GM13976 (cell line): ENCODE results near the gene YDJC.

ENCODE experiments used
- DNase-seq: peaks from one replicate; pipeline ENCODE4 v3.0.0; 2012; ENCODE audit warnings: low spot score
- in situ Hi-C: fragments of 300-500 bp; cut with MboI; formaldehyde crosslinking; loops from one replicate; pipeline ENCODE4 v1.12.0; 2022; ENCODE audit warnings: low sequenced_read_pairs, mixed read lengths, inconsistent platforms; ENCODE audit not compliant: unreplicated experiment
- TF ChIP-seq, protein P1 (sequence below): IDR thresholded peaks from 2 replicates; pipeline ENCODE4 v1.5.1; 2012; ENCODE audit warnings: borderline replicate concordance, mild to moderate bottlenecking; ENCODE audit not compliant: insufficient read depth; ENCODE audit errors: extremely low read depth, missing control alignments, control extremely low read depth

YDJC gene

GRCh38 chr22:21672107-21672629 lies 42.3 kb upstream of the YDJC start:
- DNase-seq = no peak
- in situ Hi-C loops = no loop called here
- TF ChIP-seq, protein P1, sequence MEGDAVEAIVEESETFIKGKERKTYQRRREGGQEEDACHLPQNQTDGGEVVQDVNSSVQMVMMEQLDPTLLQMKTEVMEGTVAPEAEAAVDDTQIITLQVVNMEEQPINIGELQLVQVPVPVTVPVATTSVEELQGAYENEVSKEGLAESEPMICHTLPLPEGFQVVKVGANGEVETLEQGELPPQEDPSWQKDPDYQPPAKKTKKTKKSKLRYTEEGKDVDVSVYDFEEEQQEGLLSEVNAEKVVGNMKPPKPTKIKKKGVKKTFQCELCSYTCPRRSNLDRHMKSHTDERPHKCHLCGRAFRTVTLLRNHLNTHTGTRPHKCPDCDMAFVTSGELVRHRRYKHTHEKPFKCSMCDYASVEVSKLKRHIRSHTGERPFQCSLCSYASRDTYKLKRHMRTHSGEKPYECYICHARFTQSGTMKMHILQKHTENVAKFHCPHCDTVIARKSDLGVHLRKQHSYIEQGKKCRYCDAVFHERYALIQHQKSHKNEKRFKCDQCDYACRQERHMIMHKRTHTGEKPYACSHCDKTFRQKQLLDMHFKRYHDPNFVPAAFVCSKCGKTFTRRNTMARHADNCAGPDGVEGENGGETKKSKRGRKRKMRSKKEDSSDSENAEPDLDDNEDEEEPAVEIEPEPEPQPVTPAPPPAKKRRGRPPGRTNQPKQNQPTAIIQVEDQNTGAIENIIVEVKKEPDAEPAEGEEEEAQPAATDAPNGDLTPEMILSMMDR = no peak

DNA sequence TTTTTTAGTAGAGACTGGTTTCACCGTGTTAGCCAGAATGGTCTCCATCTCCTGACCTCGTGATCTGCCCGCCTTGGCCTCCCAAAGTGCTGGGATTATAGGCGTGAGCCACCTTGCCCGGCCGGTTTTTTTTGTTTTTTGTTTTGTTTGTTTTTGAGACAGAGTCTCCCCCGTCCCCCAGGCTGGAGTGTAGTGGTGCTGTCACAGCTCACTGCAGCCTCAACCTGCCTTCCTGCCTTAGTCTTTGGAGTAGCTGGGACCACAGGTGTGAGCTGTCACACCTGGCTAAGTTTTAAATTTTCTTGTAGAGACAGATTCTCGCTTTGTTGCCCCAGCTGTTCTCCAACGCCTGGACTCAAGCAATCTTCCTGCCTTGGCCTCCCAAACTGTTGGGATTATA lies 39.2 kb upstream of the YDJC start:
- in situ Hi-C loops = no loop called here
- TF ChIP-seq, protein P1 = no peak
- DNase-seq = no peak

DNA sequence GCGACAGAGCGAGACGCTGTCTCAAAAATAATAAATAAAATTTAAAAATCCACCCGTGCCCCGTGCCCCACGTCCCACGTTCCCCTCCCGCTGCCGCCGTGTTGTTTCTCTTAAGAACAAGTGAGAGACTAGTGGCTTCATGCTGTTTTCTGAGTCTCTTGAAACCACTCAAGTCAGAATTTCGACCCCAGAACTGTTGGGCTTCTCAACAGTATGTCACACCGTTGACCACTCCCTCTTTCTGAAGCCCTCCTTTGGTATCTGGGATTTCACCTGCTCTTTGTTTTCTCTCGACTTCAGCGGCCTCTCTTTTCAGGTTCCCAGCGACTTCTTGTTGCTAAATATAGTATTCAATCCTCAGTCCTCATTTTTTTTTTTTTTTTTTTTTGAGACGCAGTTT lies 37.0 kb upstream of the YDJC start:
- TF ChIP-seq, protein P1 = no peak
- no peak for DNase-seq
- in situ Hi-C loops = no loop called here

DNA sequence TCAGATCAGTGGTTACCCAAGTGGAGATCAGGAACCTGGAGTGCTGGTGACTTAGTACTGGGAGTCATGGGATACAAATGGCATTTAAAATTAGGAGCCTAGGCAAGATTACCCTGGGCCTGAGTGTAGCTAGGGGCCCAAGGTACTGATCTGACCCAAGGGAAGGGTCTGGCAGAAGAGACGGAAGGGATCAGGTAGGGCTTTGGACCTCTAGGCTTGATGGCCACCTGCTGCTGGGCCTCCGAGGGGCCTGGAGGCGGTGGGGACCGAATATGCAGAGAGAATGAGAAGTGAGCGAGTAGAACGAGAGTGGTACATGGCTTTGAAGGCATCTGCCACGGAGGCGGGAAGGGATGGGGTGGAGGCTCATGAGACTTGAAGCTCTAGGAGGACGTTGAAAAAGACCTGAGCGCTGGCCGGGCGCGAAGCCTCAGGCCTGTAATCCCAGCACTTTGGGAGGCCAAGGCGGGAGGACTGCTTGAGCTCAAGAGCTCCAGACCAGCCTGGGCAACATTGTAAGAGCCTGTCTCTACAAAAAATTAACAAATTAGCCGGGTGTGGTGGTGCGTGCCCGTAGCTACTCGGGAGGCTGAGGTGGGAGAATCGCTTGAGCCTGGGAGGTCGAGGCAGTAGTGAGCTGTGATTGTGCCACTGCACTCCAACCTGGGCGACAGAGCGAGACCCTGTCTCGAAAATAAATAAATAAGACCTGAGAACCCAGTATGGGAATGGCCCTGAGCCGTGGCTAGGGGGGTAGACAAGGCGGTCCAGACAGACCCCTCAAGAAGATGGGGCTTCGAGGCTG lies 35.4 kb upstream of the YDJC start:
- in situ Hi-C loops = no loop called here
- DNase-seq = no peak
- TF ChIP-seq, protein P1 = no peak

DNA sequence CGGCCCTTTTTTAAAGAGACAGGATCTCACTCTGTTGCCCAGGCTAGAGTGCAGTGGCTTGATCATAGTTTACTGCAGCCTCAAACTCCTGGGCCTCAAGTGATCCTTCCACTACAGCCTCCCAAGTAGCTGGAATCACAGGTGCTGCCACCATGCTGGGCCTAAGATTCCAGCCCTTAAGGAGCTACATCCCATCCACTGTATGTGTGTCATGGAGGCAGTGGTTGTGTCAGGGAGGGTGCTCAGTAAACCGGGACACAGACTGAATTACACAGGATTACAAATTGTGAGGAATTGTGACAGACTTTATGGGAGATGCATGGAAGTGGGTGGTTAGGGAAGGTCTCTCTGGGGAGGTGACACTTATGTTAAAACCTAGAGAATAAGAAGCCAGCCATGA lies 33.9 kb upstream of the YDJC start:
- no peak for DNase-seq
- in situ Hi-C loops = no loop called here
- TF ChIP-seq, protein P1 = no peak

DNA sequence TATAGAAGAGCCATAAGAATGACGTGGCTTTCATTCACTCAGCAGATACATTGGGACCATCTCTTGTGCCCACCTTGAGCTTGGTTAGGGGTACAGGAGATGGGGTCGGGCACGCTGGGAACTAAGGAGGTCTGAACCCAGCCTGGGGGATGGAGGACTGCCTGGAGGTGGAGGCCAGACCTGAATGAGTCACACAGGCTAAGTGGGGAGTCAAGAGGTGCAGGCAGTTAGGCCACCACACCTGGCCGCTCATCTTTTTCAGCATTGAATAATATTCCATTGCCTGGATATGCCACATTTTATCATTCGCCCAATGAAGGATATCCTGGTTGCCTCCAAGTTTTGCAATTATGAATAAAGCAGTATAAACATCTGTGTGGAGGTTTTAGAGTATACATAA lies 32.2 kb upstream of the YDJC start:
- TF ChIP-seq, protein P1 = no peak
- no peak for DNase-seq
- in situ Hi-C loops = no loop called here

DNA sequence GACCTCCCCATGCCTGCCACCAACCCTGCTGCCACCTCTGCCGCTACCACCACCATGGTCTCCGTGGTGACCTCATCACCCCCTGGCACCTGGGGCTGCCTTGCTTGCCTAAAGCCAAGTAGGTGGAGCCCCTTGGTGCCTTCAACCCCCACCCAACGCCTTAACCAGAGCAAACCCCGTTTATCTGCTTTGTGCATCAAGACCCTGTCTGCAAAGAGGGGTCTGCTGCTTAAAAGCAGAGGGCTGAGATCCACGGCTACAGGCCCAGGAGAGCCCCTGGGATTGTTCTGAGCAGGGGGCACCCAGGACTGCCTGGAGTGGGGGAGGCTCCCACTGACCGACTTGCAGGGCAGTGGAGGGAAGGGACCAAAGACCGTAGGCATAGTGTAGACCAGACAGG lies 31.1 kb upstream of the YDJC start:
- no peak for DNase-seq
- in situ Hi-C loops = no loop called here
- TF ChIP-seq, protein P1 = no peak
